ENCODE results near the gene STK33. TPM values are rescaled to one million over a fixed set of nuclear protein-coding genes. Genes with fewer than 3 reads are reported as not detected.

Gene STK33
- total RNA-seq, 2 donors from 2014 or later, result 1.2 to 3.2 TPM

- intact Hi-C loops (cut with DNase I, micrococcal nuclease), result no loop called here
- DNase-seq (no peak), ATAC-seq (no peak)
Measured at GRCh38 chr11:8605971-8606563, 12.0 kb upstream of the STK33 start.

DNA sequence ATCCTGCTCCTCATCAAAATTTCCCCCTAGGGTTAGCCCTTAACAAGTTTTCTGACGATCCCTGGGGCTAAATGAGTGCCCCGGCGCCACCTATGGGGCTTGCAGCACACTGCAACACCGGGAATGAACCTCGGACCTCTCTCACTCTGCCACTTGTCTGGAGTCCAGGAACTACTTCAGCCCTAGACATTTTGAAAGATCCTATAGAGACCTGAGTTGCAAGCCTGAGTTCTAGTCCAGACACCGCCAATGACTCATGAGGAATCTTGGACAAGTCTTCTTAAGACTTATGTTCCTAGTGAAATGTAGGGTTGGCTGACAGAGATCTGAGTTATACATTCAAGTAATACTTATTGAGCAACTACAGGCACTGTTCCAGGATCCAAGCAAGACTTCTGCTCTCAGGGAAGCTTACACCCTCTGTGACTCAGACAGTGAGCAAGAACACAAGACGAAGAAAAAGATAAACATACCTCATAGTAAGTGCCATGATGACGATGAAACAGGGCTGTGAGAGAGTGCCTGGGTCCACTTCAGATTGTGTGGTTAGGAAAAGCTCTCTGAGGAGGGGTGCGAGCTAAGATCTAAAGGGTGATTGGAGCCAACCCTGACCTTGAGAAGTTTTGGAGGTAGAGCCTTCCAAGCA is 10.2 kb upstream of the STK33 start:
- ATAC-seq (peak; percentile 93), DNase-seq (peak; percentile 40 to 50)
- intact Hi-C loops (cut with DNase I, micrococcal nuclease), result no loop called here

DNA sequence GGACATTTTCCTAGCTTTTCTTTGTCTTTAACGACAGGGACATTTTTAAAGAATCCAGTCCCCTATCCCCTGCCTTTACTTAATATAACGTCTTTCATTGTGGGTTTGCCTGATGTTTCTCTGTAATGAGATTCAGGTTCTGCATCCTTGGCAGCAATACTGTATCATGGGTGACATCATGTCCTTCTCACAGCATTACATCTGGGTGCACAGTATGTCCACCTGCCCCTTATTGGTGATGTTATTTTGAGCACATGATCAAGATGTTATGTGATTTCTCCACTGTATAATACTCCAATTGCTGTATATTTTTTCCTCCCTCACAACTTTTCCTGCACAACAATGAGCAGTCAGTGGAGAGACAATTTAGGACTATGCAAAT is 9.7 kb upstream of the STK33 start:
- ATAC-seq (no peak), DNase-seq (no peak)
- intact Hi-C loops (cut with DNase I, micrococcal nuclease), result no loop called here

DNA sequence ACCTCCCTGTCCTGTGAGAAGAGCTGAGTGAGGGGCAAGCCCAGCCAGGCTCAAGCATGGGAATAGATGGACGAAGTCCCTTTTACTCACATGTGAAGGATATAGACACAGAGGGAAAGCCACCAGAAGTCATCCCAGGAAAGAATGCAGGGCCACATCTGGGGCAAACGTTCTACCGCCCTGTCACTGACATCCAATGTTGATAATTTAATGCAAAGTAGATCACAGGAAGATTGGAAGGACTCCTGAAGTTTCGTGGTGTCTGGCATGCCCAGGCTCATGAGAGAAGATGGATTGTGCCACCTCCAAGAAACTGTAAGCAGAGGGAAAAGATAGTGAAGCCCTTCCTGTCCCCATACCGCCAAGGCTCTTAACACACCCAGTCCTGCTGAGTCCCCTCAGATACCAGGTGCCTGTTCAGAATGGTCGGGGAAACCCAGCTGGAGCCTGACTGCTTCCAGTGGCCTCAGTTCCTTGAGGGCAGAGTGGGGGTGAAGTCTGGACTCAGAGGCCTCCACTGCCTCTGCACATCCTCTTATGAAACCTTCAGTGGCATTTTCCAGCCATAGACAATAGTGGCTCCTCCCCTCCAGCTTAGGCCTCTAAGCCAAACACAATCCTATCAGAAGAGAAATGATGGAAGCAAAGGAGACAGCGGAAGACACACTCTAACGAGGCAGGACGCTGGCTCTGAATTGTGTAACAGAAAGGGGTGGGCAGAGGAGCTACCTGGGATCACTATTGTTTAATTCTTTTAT is 7.5 kb upstream of the STK33 start:
- intact Hi-C loops (cut with DNase I, micrococcal nuclease), result no loop called here
- ATAC-seq (no peak), DNase-seq (no peak)

GRCh38 chr11:8598506-8598905 is 4.5 kb upstream of the STK33 start:
- intact Hi-C loops (cut with DNase I, micrococcal nuclease), result no loop called here
- ATAC-seq (no peak), DNase-seq (no peak)

- ATAC-seq (no peak), DNase-seq (no peak)
- intact Hi-C loops (cut with DNase I, micrococcal nuclease), result no loop called here
Measured at GRCh38 chr11:8597182-8597581, 3.2 kb upstream of the STK33 start.

DNA sequence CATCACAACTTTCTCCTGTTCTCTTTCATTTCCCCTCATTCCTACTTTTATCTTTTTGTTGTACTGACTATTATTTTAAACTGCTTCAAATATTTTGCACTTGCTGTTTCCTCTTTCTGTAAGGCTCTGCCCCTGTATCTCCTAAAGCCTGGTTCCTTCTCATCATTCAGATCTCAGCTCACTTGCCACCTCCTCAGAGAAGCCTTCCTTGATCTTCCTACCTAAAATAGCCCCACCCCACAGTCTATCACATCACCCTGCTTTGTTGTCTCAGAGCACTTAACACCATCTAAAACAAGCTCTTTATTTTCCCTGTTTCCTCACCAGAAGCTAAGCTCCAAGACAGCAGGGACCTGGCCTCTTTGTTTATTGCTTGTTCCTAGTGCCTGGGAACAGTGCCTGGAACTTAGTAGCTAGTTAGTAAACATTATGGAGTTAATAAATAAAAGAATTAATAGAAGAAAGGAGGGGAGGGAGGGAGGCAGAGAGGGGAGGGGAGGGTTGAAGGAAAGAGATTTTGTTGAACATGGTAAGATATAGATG is 2.5 kb upstream of the STK33 start:
- ATAC-seq (no peak), DNase-seq (no peak)
- intact Hi-C loops (cut with DNase I, micrococcal nuclease), result no loop called here

DNA sequence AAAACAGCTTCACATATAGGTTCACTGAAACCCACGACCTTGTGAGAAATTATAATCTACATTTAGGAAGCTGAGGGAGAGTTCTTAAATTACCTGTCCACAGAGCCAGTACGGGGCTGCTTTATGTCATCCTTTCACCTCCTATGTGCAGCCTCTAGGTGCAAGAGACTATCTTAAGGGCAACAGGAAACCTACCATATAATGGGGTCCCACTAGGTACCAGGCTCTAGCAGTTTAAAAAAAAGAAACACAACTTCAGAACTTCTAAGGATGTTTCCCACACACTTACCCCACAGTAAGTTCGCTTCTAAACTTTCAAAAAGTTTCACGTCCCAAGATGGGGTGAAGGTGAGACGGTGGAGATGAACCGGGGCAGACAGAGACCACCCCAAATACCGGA is 573 bp downstream of the STK33 start:
- ATAC-seq (peak; percentile 9), DNase-seq (no peak)

GRCh38 chr11:8587915-8588314 is 6.1 kb downstream of the STK33 start:
- intact Hi-C loops (cut with DNase I, micrococcal nuclease), result no loop called here
- ATAC-seq (no peak), DNase-seq (no peak)

More for the DNA sequence above, 573 bp downstream of the STK33 start:
- intact Hi-C loops (cut with DNase I, micrococcal nuclease), result no loop called here

GRCh38 chr11:8586805-8587204 is 7.2 kb downstream of the STK33 start:
- intact Hi-C loops (cut with DNase I, micrococcal nuclease), result no loop called here
- ATAC-seq, result no peak
- DNase-seq, result no peak

DNA sequence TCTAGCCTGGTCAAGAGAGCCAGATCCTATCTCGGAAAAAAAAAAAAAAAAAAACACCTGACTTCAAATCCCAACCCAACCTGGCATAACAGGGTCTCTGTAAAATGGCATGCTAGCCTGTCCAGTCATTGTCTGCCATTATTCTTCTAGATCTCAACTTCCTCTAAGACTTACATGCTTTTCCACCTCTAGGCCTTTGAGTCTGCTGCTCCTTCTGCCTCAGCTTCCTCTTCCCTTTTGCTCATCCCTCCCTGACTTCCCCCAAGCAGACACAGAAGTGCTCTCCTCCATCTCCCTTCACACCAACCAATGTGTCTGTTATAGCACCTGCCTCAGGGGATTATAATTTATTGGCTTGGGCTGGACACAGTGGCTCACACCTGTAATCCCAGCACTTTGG is 7.8 kb downstream of the STK33 start:
- intact Hi-C loops (cut with DNase I, micrococcal nuclease), result no loop called here
- DNase-seq (no peak), ATAC-seq (no peak)

DNA sequence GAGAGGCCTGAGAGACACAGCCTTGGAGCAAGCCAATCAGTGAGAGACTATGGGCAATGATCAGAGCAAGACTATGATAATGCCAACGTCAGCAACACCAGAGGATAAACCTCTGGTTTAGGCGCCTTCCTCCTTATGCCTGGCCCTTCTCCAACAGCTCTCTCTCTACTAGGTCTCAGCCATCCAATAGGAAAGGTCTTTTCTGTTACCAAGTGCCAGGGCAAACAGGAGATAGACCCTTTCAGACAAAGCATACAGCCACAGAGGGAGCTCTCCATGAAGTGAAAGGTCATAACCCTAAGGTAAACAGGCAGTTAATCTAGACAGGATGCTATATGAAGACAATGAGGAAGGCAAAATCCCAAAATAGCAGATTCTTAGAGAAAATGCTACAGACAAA is 9.5 kb downstream of the STK33 start:
- DNase-seq, result no peak
- intact Hi-C loops (cut with DNase I, micrococcal nuclease), result no loop called here
- peak; percentile 25 for ATAC-seq

DNA sequence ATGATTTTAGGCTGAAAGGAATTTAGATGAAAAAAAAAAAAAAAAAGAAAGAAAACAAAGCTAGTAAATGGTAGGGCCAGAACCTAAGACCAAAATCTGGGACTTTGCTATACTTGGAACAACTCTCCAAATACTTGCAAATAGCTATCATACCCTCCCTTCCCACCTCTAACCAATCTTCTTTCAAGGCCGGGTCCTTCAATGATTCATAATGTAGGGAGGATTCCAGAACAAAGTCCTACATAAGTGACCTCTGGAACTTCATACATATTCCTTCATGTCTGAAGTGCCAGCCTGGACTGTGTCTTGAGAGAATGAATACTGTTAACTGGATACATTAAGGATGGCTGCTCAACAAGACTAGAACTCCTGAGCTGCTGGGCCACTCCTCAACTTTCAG is 9.9 kb downstream of the STK33 start:
- peak; percentile 88 for ATAC-seq

GRCh38 chr11:8581300-8581699 is 12.7 kb downstream of the STK33 start:
- no peak for DNase-seq
- intact Hi-C loops (cut with DNase I, micrococcal nuclease), result no loop called here
- no peak for ATAC-seq

More for the DNA sequence above, 9.9 kb downstream of the STK33 start:
- intact Hi-C loops (cut with DNase I, micrococcal nuclease), result no loop called here
- no peak for DNase-seq

GRCh38 chr11:8577791-8578581 is 16.0 kb downstream of the STK33 start:
- ATAC-seq, result no peak
- intact Hi-C loops (cut with DNase I, micrococcal nuclease), result no loop called here
- DNase-seq, result no peak

DNA sequence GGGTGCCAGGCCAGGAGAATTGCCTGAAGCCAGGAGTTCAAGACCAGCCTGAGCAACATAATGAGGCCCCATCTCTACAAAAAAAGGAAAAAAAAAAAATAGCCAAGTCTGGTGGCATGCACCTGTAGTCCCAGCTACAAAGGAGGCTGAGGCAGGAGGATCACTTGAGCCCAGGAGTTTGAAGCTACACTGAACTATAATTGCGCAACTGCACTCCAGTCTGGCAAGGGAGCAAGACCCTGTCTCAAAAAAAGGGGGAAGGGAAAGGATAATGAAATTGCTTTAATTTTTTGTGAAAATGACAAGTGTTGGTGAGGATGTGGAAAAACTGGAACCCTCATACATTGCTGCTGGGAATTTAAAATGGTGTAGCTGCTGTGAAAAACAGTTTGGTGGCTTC is 19.2 kb downstream of the STK33 start:
- DNase-seq (no peak), ATAC-seq (no peak)
- intact Hi-C loops (cut with DNase I, micrococcal nuclease), result no loop called here

GRCh38 chr11:8573777-8574176 is 20.3 kb downstream of the STK33 start:
- ATAC-seq, result no peak
- DNase-seq, result no peak
- intact Hi-C loops (cut with DNase I, micrococcal nuclease), result no loop called here

GRCh38 chr11:8567602-8568198 is 26.3 kb downstream of the STK33 start:
- DNase-seq, result no peak
- ATAC-seq, result no peak
- intact Hi-C loops (cut with DNase I, micrococcal nuclease), result loop anchor here (5.0 to 10.0 kb wide), 4 partner anchors 240 to 373 kb away; no protein-coding TSS in a partner anchor
